ENCODE measurements around the gene WNT5A. TPM values are rescaled to one million over a fixed set of nuclear protein-coding genes. Genes with fewer than 3 reads are reported as not detected.

WNT5A gene
- total RNA-seq, 1 experiment from 2014 or later = 1.1 TPM

DNA sequence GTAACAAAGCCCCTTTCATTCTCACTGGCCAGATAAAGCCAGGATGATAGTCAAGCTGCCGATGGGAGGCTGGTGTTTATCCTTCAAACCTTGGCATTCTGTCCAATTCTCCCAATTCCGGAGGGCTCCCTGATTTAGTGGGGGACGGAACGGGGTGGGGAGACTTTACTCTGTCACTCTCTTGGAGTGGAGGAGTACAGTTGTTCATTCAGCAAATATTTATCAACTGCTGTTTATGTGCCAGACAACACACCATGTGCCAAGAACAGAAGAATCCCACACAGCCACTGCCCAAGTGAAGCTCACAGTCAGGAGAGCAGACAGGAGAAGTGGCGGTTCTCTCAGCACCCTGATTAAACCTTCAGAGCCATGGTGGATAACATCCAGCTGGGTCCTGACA is 63.3 kb downstream of the WNT5A start:
- Histone ChIP-seq H3K14ac (ENCODE audit: insufficient read depth, low read length) (no peak overlapping the region), H3K23ac (ENCODE audit: insufficient read length, low read depth, low read length) (no peak overlapping the region)
- WGBS (ENCODE audit: extremely low coverage, insufficient read length, low lambda C conversion rate) = no CpG with 5 or more reads among the region's 5 CpGs

More for the DNA sequence above, 63.3 kb downstream of the WNT5A start:
- H3K4me1 ChIP-seq (ENCODE audit: insufficient read depth, low read length) = no peaks in the 10 kb centered on the region
- H3K56ac ChIP-seq (ENCODE audit: insufficient read length, low read depth, low read length) = no peak overlapping the region
- no peak overlapping the region for H3T11ph ChIP-seq (ENCODE audit: low read length)
- no peaks in the 10 kb centered on the region for H3K36me3 Mint-ChIP-seq (ENCODE audit: insufficient read depth in 1 of 3, low read depth in 3 of 3)
- no peak overlapping the region for H2BK12ac ChIP-seq (ENCODE audit: insufficient read length, low read depth, low read length)
- no peak overlapping the region for H2BK15ac ChIP-seq (ENCODE audit: low read depth, low read length)
- no peak overlapping the region for H4K8ac ChIP-seq (replicated peaks; ENCODE audit: insufficient read length, low read depth, low read length)
- no peak overlapping the region for H3K9ac ChIP-seq (ENCODE audit: extremely low read depth, insufficient read length, low read length)
- no peak overlapping the region for H4K91ac ChIP-seq (ENCODE audit: insufficient read length, low read depth, low read length)
- no peaks in the 10 kb centered on the region for H3K79me1 ChIP-seq (ENCODE audit: insufficient read depth, low read depth, low read length, poor library complexity, severe bottlenecking)
- H3K27me3 ChIP-seq (ENCODE audit: insufficient read depth, low read length) = no peaks in the 10 kb centered on the region
- no peak for DNase-seq
- H3K4ac ChIP-seq (ENCODE audit: low read depth, low read length) = no peak overlapping the region
- H3K23me2 ChIP-seq (ENCODE audit: insufficient read length, low read depth, low read length, poor library complexity, severe bottlenecking) = no peaks in the 10 kb centered on the region
- no peak overlapping the region for H3K27ac ChIP-seq (ENCODE audit: insufficient read length, low read depth, low read length)
- H3K79me2 ChIP-seq (ENCODE audit: insufficient read depth, low read length) = no peaks in the 10 kb centered on the region
- H2BK5ac ChIP-seq (ENCODE audit: insufficient read length, low read length) = no peak overlapping the region
- no peaks in the 10 kb centered on the region for H4K20me1 ChIP-seq (ENCODE audit: control insufficient read depth, insufficient read depth, insufficient read length)
- H3K4me1 Mint-ChIP-seq = no peaks in the 10 kb centered on the region
- H2AK5ac ChIP-seq (ENCODE audit: insufficient read length, low read length) = no peak overlapping the region
- no peaks in the 10 kb centered on the region; a peak in 2 of 5 replicates for H3K9me3 Mint-ChIP-seq
- H4K5ac ChIP-seq (ENCODE audit: insufficient read length, low read depth, low read length) = no peak overlapping the region
- no peaks in the 10 kb centered on the region for H3K27me3 Mint-ChIP-seq (ENCODE audit: low read depth)
- H3K9me3 ChIP-seq (ENCODE audit: control insufficient read depth, low read depth, low read length) = no peaks in the 10 kb centered on the region
- no peak overlapping the region for H2BK120ac ChIP-seq (ENCODE audit: low read depth, low read length, poor library complexity, severe bottlenecking)
- no peak overlapping the region; a peak in 1 of 7 replicates for H3K27ac Mint-ChIP-seq
- H2BK20ac ChIP-seq (ENCODE audit: low read depth, low read length, poor library complexity, severe bottlenecking) = no peak overlapping the region
- no peak overlapping the region for H2AFZ ChIP-seq (ENCODE audit: low read length)
- H3K4me3 Mint-ChIP-seq = no peak overlapping the region
- no peak overlapping the region for H3K18ac ChIP-seq (ENCODE audit: insufficient read length, low read depth, low read length)
- H3K4me2 ChIP-seq (ENCODE audit: insufficient read depth, insufficient read length, low read length) = no peak overlapping the region
- TF ChIP-seq, protein P1, sequence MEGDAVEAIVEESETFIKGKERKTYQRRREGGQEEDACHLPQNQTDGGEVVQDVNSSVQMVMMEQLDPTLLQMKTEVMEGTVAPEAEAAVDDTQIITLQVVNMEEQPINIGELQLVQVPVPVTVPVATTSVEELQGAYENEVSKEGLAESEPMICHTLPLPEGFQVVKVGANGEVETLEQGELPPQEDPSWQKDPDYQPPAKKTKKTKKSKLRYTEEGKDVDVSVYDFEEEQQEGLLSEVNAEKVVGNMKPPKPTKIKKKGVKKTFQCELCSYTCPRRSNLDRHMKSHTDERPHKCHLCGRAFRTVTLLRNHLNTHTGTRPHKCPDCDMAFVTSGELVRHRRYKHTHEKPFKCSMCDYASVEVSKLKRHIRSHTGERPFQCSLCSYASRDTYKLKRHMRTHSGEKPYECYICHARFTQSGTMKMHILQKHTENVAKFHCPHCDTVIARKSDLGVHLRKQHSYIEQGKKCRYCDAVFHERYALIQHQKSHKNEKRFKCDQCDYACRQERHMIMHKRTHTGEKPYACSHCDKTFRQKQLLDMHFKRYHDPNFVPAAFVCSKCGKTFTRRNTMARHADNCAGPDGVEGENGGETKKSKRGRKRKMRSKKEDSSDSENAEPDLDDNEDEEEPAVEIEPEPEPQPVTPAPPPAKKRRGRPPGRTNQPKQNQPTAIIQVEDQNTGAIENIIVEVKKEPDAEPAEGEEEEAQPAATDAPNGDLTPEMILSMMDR (conservative IDR thresholded peaks at IDR 0.05) = no peak

Data from H9 (cell line).